ENCODE data around the gene C1orf74.

Gene C1orf74

DNA sequence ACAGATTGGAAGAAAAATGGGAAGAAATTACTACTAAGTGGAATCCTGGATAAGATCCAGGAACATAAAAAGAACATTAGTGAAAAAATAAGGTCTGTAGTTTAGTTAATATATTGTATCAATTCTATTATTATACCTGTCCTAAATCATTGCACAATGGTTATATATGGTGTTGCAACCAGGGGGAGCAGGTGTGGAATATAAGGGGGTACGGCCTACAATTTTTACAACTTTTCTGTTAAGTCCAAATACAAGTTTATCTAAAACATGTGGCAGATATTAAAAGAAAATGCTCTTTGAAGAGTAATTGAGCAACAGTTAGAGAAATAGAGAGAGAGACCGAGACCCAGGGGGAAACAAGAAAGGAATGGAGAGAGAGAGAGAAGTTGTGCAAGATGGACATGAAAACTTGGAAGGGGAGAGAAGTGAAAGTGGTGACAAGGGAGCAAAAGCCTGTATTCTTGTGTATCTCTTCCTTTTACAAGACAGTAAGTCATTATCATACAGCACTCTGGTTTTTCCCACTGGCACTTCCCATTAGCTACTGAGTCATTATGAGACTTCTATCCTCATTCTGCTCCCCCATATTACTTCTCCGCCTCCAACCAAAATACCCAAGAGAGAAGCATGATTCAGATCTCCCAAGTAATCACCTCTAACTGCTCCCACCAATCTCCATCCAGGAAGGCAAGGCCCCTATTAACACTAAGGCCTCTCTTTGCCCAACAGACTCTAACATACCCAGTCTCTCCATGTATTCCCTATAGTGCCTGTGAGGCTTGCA is 50.8 kb downstream of the C1orf74 start:
- Histone ChIP-seq H3K9ac (ENCODE audit: low read depth, low read length) (no peak overlapping the region), H3K9me3 (ENCODE audit: control insufficient read depth, insufficient read depth, low read length) (no peaks in the 10 kb centered on the region), H3K4me3 (ENCODE audit: low read depth, low read length) (no peak overlapping the region), H3K4me1 (ENCODE audit: control insufficient read depth, insufficient read depth, low read length) (no peaks in the 10 kb centered on the region), H3K27me3 (ENCODE audit: control insufficient read depth, insufficient read depth, low read length) (no peaks in the 10 kb centered on the region), H3K36me3 (ENCODE audit: control insufficient read depth, insufficient read depth, low read length) (no peaks in the 10 kb centered on the region)

DNA sequence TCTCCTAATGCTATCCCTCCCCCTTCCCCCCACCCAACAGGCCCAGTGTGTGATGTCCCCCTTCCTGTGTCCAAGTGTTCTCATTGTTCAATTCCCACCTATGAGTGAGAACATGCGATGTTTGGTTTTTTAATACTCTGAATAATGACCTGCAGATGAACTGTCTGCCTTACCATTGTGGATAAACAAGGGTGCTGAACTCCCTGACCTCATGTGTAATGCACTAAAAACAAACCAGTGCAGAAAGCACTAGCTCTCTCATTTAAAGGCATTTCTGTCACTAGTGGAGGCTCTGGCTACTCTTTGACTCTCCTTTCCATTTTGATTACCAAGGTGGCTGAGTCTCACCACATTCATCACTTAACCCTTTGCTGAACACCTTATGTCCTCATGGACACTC is 51.6 kb downstream of the C1orf74 start:
- Histone ChIP-seq H3K27me3 (ENCODE audit: control insufficient read depth, insufficient read depth, low read length) (no peaks in the 10 kb centered on the region), H3K4me3 (ENCODE audit: low read depth, low read length) (no peak overlapping the region), H3K9me3 (ENCODE audit: control insufficient read depth, insufficient read depth, low read length) (no peaks in the 10 kb centered on the region), H3K36me3 (ENCODE audit: control insufficient read depth, insufficient read depth, low read length) (no peaks in the 10 kb centered on the region), H3K9ac (ENCODE audit: low read depth, low read length) (no peak overlapping the region), H3K4me1 (ENCODE audit: control insufficient read depth, insufficient read depth, low read length) (no peaks in the 10 kb centered on the region)

DNA sequence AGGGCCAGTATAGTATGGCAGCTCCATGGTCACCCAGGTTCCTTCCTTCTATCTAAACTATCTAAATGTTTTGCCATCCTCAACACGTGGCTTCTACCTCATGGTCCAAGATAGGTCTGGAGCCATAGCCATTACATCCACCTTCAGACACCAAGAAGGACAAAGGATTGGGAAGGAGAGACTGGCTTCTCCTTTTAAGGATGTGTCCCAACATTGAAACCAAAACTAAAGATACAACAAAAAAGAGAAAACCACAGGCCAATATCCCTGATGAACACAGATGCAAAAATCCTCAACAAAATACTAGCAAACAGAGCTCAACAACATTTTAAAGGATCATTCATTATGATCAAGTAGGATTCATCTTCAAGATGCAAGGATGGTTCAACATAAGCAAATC is 54.9 kb downstream of the C1orf74 start:
- Histone ChIP-seq H3K9ac (ENCODE audit: low read depth, low read length) (no peak overlapping the region), H3K4me1 (ENCODE audit: control insufficient read depth, insufficient read depth, low read length) (no peaks in the 10 kb centered on the region), H3K4me3 (ENCODE audit: low read depth, low read length) (no peak overlapping the region), H3K36me3 (ENCODE audit: control insufficient read depth, insufficient read depth, low read length) (no peaks in the 10 kb centered on the region), H3K27me3 (ENCODE audit: control insufficient read depth, insufficient read depth, low read length) (no peaks in the 10 kb centered on the region), H3K9me3 (ENCODE audit: control insufficient read depth, insufficient read depth, low read length) (no peaks in the 10 kb centered on the region)

Data from iPS-15b (cell line).